Stomach (tissue), 9 donors: Measurements from ENCODE around the gene NFIC. TPM values are rescaled to one million over a fixed set of nuclear protein-coding genes. Genes with fewer than 3 reads are reported as not detected.

Experiments used
- DNase-seq, 2 donors: peaks; one replicate each; pipeline versions ENCODE4 v3.0.0 to v3.0.0-alpha.2; 2013 to 2019
- H3K27ac ChIP-seq, 5 donors: fragments of 200-600 bp in 4 of 5; sonication (generic) in 4 of 5; one replicate each; pipeline ENCODE4 v1.5.1; 2013 to 2019; ENCODE audit warnings: mild to moderate bottlenecking in 1 of 5, moderate library complexity in 1 of 5
- H3K27me3 ChIP-seq, 3 donors: fragments of 200-600 bp; sonication (generic); one replicate each; pipeline ENCODE4 v1.5.1; 2017 to 2019; ENCODE audit warnings: mixed run types in 1 of 3
- H3K36me3 ChIP-seq, 4 donors: fragments of 200-600 bp; sonication (generic); 1 replicate in 3 of 4; 2 replicates in 1 of 4; pipeline ENCODE4 v1.5.1; 2016 to 2019
- H3K4me1 ChIP-seq, 4 donors: fragments of 200-600 bp; sonication (generic); one replicate each; pipeline ENCODE4 v1.5.1; 2016 to 2019
- H3K4me3 ChIP-seq, 4 donors: fragments of 200-600 bp; sonication (generic) in 3 of 4; one replicate each; pipeline ENCODE4 v1.5.1; 2016 to 2019; ENCODE audit warnings: mild to moderate bottlenecking in 1 of 4
- H3K9me3 ChIP-seq, 4 donors: fragments of 200-600 bp; sonication (generic); one replicate each; pipeline ENCODE4 v1.5.1; 2016 to 2019
- CTCF ChIP-seq, 7 experiments: fragments of 450-650 bp in 4 of 7; fragments of 200-600 bp in 3 of 7; sonication (generic) in 3 of 7; IDR thresholded peaks; one replicate each; pipeline ENCODE4 v1.5.1; 2016 to 2019; ENCODE audit warnings: antibody characterized with exemption in 7 of 7, control low read depth in 2 of 7, mild to moderate bottlenecking in 1 of 7
- EP300 ChIP-seq: sonication (generic); formaldehyde crosslinking; IDR thresholded peaks from one replicate; pipeline ENCODE4 v1.6.1; 2017; ENCODE audit warnings: antibody characterized with exemption
- POLR2A ChIP-seq, 4 donors: fragments of 450-650 bp; IDR thresholded peaks; one replicate each; pipeline ENCODE4 v1.6.1; 2016; ENCODE audit warnings: antibody characterized with exemption in 4 of 4, control low read depth in 2 of 4, mild to moderate bottlenecking in 1 of 4, moderate library complexity in 1 of 4
- POLR2AphosphoS5 ChIP-seq, 3 donors: sonication (generic); formaldehyde crosslinking; IDR thresholded peaks; one replicate each; pipeline ENCODE4 v1.6.1; 2016; ENCODE audit warnings: antibody characterized with exemption in 3 of 3
- WGBS, 5 donors: extraction: QIAGEN DNeasy Blood & Tissue Kit in 3 of 5; methylation state at CpG; one replicate each; pipeline versions ENCODE4 v1.1.5 to v1.1.7; 2013 to 2018; 5-methylcytosine and 5-hydroxymethylcytosine counted together
- intact Hi-C: fragments of 100-400 bp; cut with DNase I; formaldehyde crosslinking; loops from one replicate; pipeline ENCODE4 v1.15.1; 2023; ENCODE audit warnings: low total_unique reads
- polyA plus RNA-seq, 3 donors: library from polyadenylated mRNA; stranded (reverse); fragments of 200-250 nt; gene quantifications; one replicate each; pipeline ENCODE4 v1.2.3, GENCODE V29; 2013
- total RNA-seq, 5 donors: library from RNA; depleted of rRNA; stranded (reverse); fragments of >200 nt; gene quantifications; one replicate each; pipeline versions ENCODE4 v1.1.0 to v1.2.3, GENCODE V29; 2014 to 2016
- donor health status: healthy with polysubstance abuse.
- donor health status: Bipolar disorder and iron deficiency.
- donor health status: healthy.

The NFIC gene
- total and polyA plus RNA-seq, 8 donors, result 16.7 to 251 (median 47.8) TPM

GRCh38 chr19:3433805-3434540 is 67.6 kb downstream of the NFIC start:
- no peak for DNase-seq
- no peaks in the 10 kb centered on the region for H3K9me3 ChIP-seq
- peak overlapping the region in 2 of 4 donors; percentile 43 to 60 for H3K4me3 ChIP-seq
- WGBS, 5 donors, result 85 to 91% (median 89%) methylated on average over 9 to 11 of the region's 11 CpGs
- intact Hi-C loops, result no loop called here
- no peak for TF ChIP-seq POLR2AphosphoS5 (IDR thresholded peaks at IDR 0.05)
- no peak for TF ChIP-seq POLR2A (IDR thresholded peaks at IDR 0.05)
- TF ChIP-seq CTCF (IDR thresholded peaks at IDR 0.05), result no peak
- no peak for TF ChIP-seq EP300
- peaks cover 22 to 66% (median 54%) of the 10 kb centered on the region in 4 donors for H3K4me1 ChIP-seq
- H3K27me3 ChIP-seq, result no peaks in the 10 kb centered on the region
- peak overlapping the region; percentile 84 to 92 (median 90) for H3K27ac ChIP-seq
- H3K36me3 ChIP-seq, result peaks cover 54 to 70% (median 66%) of the 10 kb centered on the region in 4 donors

DNA sequence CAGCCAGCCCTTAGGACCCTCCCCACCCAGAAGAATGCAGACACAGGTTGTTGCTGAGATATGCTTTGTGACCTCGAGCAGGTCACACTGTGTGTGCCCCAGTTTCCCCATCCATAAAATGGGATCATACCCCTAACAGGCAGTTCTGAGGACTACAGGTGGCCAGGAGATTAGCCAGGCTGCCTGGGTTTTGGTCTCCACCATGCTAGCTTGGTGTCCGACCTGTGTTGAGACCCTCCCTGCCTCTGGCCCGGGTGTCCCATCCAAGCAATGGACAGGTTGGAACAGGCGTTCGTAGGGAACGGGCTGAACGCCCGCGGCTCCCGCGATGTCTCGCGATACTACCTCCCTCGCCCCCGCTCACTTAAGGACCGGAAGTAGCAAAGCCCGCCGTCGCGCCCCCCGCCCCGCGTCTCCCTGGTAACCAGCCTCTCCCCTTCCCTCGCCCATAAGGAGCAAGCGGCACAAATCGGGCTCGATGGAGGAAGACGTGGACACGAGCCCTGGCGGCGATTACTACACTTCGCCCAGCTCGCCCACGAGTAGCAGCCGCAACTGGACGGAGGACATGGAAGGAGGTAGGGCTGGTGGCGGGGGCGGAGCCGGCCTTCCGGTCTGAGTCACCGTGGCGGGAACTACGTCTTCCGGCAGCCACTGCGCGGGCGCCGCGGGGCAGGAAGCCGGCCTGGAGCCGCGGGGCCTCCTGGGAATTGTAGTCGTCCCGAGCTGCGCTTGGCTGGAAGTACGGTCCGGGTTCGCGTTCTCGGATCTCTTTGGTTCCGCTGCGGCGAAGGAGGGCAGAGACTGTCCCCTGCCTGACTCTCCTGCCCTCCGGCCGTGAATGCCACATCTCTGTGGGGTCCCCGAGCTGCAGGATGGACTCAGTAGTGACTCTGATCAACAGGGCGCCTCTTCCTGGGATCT is 68.5 kb downstream of the NFIC start:
- Histone ChIP-seq H3K27ac (peak overlapping the region; percentile 84 to 92 (median 90)), H3K36me3 (peaks cover 54 to 77% (median 72%) of the 10 kb centered on the region in 4 donors), H3K27me3 (no peaks in the 10 kb centered on the region), H3K4me3 (peak overlapping the region; percentile 39 to 60 (median 42)), H3K4me1 (peaks cover 20 to 58% (median 47%) of the 10 kb centered on the region in 4 donors), H3K9me3 (no peaks in the 10 kb centered on the region)
- TF ChIP-seq POLR2AphosphoS5 (IDR thresholded peaks at IDR 0.05) (peak in 2 of 3 donors; percentile 66 to 92), CTCF (IDR thresholded peaks at IDR 0.05) (no peak)
- intact Hi-C loops, result no loop called here
- WGBS, 5 donors, result 3 to 5% (median 4%) methylated on average over 44 to 67 of the region's 67 CpGs
- DNase-seq, result peak; percentile 95 to 98

DNA sequence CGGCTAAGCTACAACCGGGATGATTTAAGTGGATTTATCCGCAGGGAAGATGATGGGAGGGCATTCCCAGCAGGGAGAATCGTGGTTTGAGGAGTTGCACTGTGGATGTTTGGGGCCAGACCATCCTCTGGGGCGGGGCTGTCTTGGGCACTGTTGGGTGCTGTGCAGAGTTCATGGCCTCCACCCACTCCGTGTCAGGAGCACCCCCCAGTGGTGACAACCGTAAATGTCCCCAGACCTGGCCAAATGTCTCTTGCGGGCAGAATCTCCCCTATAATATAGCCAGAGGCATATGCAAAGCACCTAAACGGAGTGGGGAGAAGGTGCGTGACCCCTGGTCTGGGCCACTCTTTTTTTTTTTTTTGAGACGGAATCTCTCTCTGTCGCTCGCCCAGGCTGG is 73.7 kb downstream of the NFIC start:
- Histone ChIP-seq H3K27ac (peak overlapping the region in 1 of 5 donors; percentile 42), H3K4me3 (no peak overlapping the region), H3K9me3 (no peaks in the 10 kb centered on the region), H3K36me3 (peaks cover 52 to 96% (median 87%) of the 10 kb centered on the region in 4 donors), H3K27me3 (no peaks in the 10 kb centered on the region), H3K4me1 (peaks cover 21 to 59% (median 34%) of the 10 kb centered on the region in 4 donors)
- TF ChIP-seq CTCF (IDR thresholded peaks at IDR 0.05) (peak in 3 of 7 experiments; percentile 31 to 44 (median 39)), POLR2AphosphoS5 (IDR thresholded peaks at IDR 0.05) (no peak)
- WGBS, 5 donors, result 52 to 71% (median 65%) methylated on average over 13 of the region's 13 CpGs
- intact Hi-C loops, result no loop called here
- peak; percentile 54 to 57 for DNase-seq
